ENCODE results near the gene CCSER1.

DNA sequence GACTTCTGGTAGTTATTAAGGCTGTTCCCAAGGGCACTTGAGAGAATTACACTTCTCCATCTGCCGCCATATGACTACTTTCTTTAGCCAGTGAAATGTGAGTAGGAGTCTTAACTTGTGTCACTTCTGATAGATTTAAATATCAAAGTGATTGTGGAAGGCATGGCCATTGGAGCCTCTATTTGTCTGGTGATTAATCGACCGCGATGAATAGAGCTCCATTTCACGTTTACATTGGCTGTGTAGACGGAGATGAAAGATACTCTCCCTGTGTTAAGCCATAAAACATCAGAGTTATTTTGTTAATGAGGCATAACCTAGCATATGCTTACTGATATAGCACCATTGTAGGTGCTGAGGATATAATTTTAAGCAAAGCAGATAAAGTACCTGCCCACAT, 852.4 kb downstream of the CCSER1 start:
- TF ChIP-seq GABPA (IDR thresholded peaks at IDR 0.05 in 1 of 2, conservative IDR thresholded peaks at IDR 0.05 in 1 of 2), result no peak
- TF ChIP-seq, protein P1, sequence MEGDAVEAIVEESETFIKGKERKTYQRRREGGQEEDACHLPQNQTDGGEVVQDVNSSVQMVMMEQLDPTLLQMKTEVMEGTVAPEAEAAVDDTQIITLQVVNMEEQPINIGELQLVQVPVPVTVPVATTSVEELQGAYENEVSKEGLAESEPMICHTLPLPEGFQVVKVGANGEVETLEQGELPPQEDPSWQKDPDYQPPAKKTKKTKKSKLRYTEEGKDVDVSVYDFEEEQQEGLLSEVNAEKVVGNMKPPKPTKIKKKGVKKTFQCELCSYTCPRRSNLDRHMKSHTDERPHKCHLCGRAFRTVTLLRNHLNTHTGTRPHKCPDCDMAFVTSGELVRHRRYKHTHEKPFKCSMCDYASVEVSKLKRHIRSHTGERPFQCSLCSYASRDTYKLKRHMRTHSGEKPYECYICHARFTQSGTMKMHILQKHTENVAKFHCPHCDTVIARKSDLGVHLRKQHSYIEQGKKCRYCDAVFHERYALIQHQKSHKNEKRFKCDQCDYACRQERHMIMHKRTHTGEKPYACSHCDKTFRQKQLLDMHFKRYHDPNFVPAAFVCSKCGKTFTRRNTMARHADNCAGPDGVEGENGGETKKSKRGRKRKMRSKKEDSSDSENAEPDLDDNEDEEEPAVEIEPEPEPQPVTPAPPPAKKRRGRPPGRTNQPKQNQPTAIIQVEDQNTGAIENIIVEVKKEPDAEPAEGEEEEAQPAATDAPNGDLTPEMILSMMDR (IDR thresholded peaks at IDR 0.05; ENCODE audit: low read depth, low read length, missing input control), result no peak
- no peak for TF ChIP-seq JUND (IDR thresholded peaks at IDR 0.05)
- TF ChIP-seq, protein P2, sequence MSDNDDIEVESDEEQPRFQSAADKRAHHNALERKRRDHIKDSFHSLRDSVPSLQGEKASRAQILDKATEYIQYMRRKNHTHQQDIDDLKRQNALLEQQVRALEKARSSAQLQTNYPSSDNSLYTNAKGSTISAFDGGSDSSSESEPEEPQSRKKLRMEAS (IDR thresholded peaks at IDR 0.05), result no peak
- no peak for TF ChIP-seq TAF1 (conservative IDR thresholded peaks at IDR 0.05)
- TF ChIP-seq, protein P3, sequence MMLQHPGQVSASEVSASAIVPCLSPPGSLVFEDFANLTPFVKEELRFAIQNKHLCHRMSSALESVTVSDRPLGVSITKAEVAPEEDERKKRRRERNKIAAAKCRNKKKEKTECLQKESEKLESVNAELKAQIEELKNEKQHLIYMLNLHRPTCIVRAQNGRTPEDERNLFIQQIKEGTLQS (IDR thresholded peaks at IDR 0.05), result no peak
- TF ChIP-seq, protein P4, sequence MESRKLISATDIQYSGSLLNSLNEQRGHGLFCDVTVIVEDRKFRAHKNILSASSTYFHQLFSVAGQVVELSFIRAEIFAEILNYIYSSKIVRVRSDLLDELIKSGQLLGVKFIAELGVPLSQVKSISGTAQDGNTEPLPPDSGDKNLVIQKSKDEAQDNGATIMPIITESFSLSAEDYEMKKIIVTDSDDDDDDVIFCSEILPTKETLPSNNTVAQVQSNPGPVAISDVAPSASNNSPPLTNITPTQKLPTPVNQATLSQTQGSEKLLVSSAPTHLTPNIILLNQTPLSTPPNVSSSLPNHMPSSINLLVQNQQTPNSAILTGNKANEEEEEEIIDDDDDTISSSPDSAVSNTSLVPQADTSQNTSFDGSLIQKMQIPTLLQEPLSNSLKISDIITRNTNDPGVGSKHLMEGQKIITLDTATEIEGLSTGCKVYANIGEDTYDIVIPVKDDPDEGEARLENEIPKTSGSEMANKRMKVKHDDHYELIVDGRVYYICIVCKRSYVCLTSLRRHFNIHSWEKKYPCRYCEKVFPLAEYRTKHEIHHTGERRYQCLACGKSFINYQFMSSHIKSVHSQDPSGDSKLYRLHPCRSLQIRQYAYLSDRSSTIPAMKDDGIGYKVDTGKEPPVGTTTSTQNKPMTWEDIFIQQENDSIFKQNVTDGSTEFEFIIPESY (IDR thresholded peaks at IDR 0.05), result no peak
- no peak for TF ChIP-seq YY1 (IDR thresholded peaks at IDR 0.05)
- TF ChIP-seq, protein P5, sequence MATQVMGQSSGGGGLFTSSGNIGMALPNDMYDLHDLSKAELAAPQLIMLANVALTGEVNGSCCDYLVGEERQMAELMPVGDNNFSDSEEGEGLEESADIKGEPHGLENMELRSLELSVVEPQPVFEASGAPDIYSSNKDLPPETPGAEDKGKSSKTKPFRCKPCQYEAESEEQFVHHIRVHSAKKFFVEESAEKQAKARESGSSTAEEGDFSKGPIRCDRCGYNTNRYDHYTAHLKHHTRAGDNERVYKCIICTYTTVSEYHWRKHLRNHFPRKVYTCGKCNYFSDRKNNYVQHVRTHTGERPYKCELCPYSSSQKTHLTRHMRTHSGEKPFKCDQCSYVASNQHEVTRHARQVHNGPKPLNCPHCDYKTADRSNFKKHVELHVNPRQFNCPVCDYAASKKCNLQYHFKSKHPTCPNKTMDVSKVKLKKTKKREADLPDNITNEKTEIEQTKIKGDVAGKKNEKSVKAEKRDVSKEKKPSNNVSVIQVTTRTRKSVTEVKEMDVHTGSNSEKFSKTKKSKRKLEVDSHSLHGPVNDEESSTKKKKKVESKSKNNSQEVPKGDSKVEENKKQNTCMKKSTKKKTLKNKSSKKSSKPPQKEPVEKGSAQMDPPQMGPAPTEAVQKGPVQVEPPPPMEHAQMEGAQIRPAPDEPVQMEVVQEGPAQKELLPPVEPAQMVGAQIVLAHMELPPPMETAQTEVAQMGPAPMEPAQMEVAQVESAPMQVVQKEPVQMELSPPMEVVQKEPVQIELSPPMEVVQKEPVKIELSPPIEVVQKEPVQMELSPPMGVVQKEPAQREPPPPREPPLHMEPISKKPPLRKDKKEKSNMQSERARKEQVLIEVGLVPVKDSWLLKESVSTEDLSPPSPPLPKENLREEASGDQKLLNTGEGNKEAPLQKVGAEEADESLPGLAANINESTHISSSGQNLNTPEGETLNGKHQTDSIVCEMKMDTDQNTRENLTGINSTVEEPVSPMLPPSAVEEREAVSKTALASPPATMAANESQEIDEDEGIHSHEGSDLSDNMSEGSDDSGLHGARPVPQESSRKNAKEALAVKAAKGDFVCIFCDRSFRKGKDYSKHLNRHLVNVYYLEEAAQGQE (IDR thresholded peaks at IDR 0.05), result no peak
- no peak for TF ChIP-seq FOXA1 (IDR thresholded peaks at IDR 0.05)
- TF ChIP-seq RAD21 (IDR thresholded peaks at IDR 0.05), result no peak
- TF ChIP-seq NR2F2 (IDR thresholded peaks at IDR 0.05), result no peak
- no peak for TF ChIP-seq SP1 (IDR thresholded peaks at IDR 0.05)

Data from liver (tissue), 3 donors.